Gastroesophageal sphincter (tissue), 4 donors: ENCODE results near the gene HOXA10. TPM values are rescaled to one million over a fixed set of nuclear protein-coding genes. Genes with fewer than 3 reads are reported as not detected.

Source experiments
- ATAC-seq: fragments of 150-250 bp; one replicate; pipeline ENCODE4 v1.9.1; 2016; ENCODE audit warnings: mild to moderate bottlenecking, moderate library complexity
- H3K27ac ChIP-seq, 4 donors: fragments of 200-600 bp; sonication (generic) in 3 of 4; 1 replicate in 3 of 4; 2 replicates in 1 of 4; pipeline ENCODE4 v1.5.1; 2016 to 2019
- H3K27me3 ChIP-seq: fragments of 200-600 bp; sonication (generic); one replicate; pipeline ENCODE4 v1.5.1; 2019
- H3K36me3 ChIP-seq, 2 donors: fragments of 200-600 bp; sonication (generic); one replicate each; pipeline ENCODE4 v1.5.1; 2019; ENCODE audit warnings: control low read depth in 1 of 2
- H3K4me1 ChIP-seq, 3 donors: fragments of 200-600 bp; sonication (generic); 1 replicate in 2 of 3; 2 replicates in 1 of 3; pipeline ENCODE4 v1.5.1; 2016 to 2019; ENCODE audit warnings: control low read depth in 2 of 3
- H3K4me3 ChIP-seq, 2 donors: fragments of 200-600 bp; sonication (generic); one replicate each; pipeline ENCODE4 v1.5.1; 2019; ENCODE audit warnings: mild to moderate bottlenecking in 1 of 2, moderate library complexity in 1 of 2
- H3K9me3 ChIP-seq, 3 donors: fragments of 200-600 bp; sonication (generic); one replicate each; pipeline ENCODE4 v1.5.1; 2017 to 2019; ENCODE audit warnings: control low read depth in 2 of 3
- CTCF ChIP-seq, 4 experiments: fragments of 200-600 bp in 2 of 4; fragments of 450-650 bp in 2 of 4; sonication (generic) in 1 of 4; IDR thresholded peaks; one replicate each; pipeline ENCODE4 v1.5.1; 2017 to 2019; ENCODE audit warnings: antibody characterized with exemption in 4 of 4, mild to moderate bottlenecking in 2 of 4, moderate library complexity in 2 of 4
- EP300 ChIP-seq: sonication (generic); formaldehyde crosslinking; IDR thresholded peaks from one replicate; pipeline ENCODE4 v1.6.1; 2017; ENCODE audit warnings: antibody characterized with exemption, mild to moderate bottlenecking
- POLR2A ChIP-seq, 2 donors: fragments of 450-650 bp; IDR thresholded peaks; one replicate each; pipeline ENCODE4 v1.6.1; 2017; ENCODE audit warnings: antibody characterized with exemption in 2 of 2, mild to moderate bottlenecking in 2 of 2, moderate library complexity in 1 of 2
- POLR2AphosphoS5 ChIP-seq: sonication (generic); formaldehyde crosslinking; IDR thresholded peaks from one replicate; pipeline ENCODE4 v1.6.1; 2017; ENCODE audit warnings: antibody characterized with exemption
- WGBS, 2 donors: methylation state at CpG; one replicate each; pipeline ENCODE4 v1.1.5; 2018; ENCODE audit warnings: low coverage in 1 of 2; 5-methylcytosine and 5-hydroxymethylcytosine counted together
- total RNA-seq, 4 donors: library from RNA; depleted of rRNA; stranded (reverse); fragments of >200 nt; gene quantifications; one replicate each; pipeline ENCODE4 v1.1.0, GENCODE V29; 2016

HOXA10 gene
- total RNA-seq, 4 donors from 2014 or later: 0.67 TPM; not detected in 3

- TF ChIP-seq CTCF (IDR thresholded peaks at IDR 0.05): no peak
- TF ChIP-seq POLR2A (IDR thresholded peaks at IDR 0.05): no peak
- TF ChIP-seq POLR2AphosphoS5: no peak
- WGBS, 2 donors: 6 to 15% methylated on average over 13 to 25 of the region's 30 CpGs
- no peak overlapping the region for H3K27ac ChIP-seq
- H3K4me1 ChIP-seq: peaks cover 0 to 60% (median 18%) of the 10 kb centered on the region in 3 donors
- peaks cover 100% of the 10 kb centered on the region for H3K27me3 ChIP-seq
- peak overlapping the region in 1 of 2 donors; percentile 41 for H3K4me3 ChIP-seq
- H3K9me3 ChIP-seq: no peaks in the 10 kb centered on the region
- no peak for ATAC-seq
- H3K36me3 ChIP-seq: no peaks in the 10 kb centered on the region
Observed at GRCh38 chr7:27183682-27184336, 9.7 kb upstream of the HOXA10 start.

DNA sequence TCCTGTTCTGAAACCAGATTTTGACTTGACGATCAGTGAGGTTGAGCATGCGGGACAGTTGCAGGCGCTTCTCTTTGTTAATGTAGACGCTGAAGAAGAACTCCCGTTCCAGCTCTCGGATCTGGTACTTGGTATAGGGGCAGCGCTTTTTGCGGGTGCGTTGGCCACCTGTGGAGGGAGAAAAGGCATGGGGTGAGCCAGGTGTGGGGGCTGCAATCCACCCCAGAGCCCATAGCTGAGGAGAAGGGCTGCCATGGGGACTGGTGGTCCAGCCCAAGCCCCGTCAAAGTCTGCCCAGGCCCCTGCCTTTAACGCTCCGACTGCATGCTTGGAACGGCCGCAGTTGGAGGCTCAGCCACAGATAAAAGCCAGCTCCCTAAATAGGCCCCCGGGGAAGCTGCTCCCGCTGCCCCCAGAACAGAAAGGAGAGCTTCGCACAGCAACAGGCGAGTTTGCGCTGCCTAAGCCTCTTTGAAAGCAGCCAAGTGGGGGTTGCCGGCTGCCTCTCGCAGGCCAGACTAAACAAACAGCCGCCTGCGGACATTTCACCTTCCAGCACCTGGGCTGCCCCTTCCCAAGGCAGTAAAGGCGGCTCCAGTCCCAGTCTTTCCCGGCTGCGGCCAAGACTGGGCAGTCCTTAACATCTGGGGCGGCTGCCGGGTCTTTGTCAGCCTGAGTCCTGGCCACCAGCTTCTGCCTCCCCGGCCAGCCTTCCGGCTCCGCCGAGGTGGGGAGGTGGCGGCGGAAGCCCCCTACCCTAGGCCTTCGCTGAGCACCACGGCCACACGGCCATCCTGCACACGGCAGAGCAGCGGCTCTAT is 9.0 kb upstream of the HOXA10 start:
- H3K27me3 ChIP-seq: peaks cover 100% of the 10 kb centered on the region
- H3K36me3 ChIP-seq: no peaks in the 10 kb centered on the region
- no peak overlapping the region for H3K27ac ChIP-seq
- H3K4me3 ChIP-seq: no peak overlapping the region
- peaks cover 0 to 52% (median 12%) of the 10 kb centered on the region in 3 donors for H3K4me1 ChIP-seq
- H3K9me3 ChIP-seq: no peaks in the 10 kb centered on the region
- TF ChIP-seq POLR2AphosphoS5: no peak
- no peak for TF ChIP-seq CTCF (IDR thresholded peaks at IDR 0.05)
- no peak for TF ChIP-seq POLR2A (IDR thresholded peaks at IDR 0.05)
- TF ChIP-seq EP300: no peak
- no peak for ATAC-seq
- WGBS, 2 donors: 20% methylated on average over 6 of the region's 39 CpGs; no CpG with 5 or more reads in 1 of the 2 donors

- no peak overlapping the region for H3K27ac ChIP-seq
- no peak for TF ChIP-seq POLR2A (IDR thresholded peaks at IDR 0.05)
- no peak for TF ChIP-seq POLR2AphosphoS5
- TF ChIP-seq EP300: no peak
- TF ChIP-seq CTCF (IDR thresholded peaks at IDR 0.05): no peak
- peaks cover 0 to 46% (median 11%) of the 10 kb centered on the region in 3 donors for H3K4me1 ChIP-seq
- H3K4me3 ChIP-seq: no peak overlapping the region
- peaks cover 100% of the 10 kb centered on the region for H3K27me3 ChIP-seq
- WGBS, 2 donors: 0% methylated on average over 2 of the region's 4 CpGs; no CpG with 5 or more reads in 1 of the 2 donors
- H3K9me3 ChIP-seq: no peaks in the 10 kb centered on the region
- no peaks in the 10 kb centered on the region for H3K36me3 ChIP-seq
- no peak for ATAC-seq
Observed at GRCh38 chr7:27182285-27182841, 8.2 kb upstream of the HOXA10 start.

GRCh38 chr7:27181795-27182275 is 7.7 kb upstream of the HOXA10 start:
- H3K27ac ChIP-seq: no peak overlapping the region
- TF ChIP-seq EP300: no peak
- H3K4me1 ChIP-seq: peaks cover 0 to 46% (median 11%) of the 10 kb centered on the region in 3 donors
- 60% methylated on average over 1 of the region's 4 CpGs; no CpG with 5 or more reads in 1 of the 2 donors for WGBS, 2 donors
- peaks cover 100% of the 10 kb centered on the region for H3K27me3 ChIP-seq
- ATAC-seq: no peak
- no peaks in the 10 kb centered on the region for H3K36me3 ChIP-seq
- H3K9me3 ChIP-seq: no peaks in the 10 kb centered on the region
- H3K4me3 ChIP-seq: no peak overlapping the region
